A549 (cell line): Measurements from ENCODE around the gene C10orf62. TPM values are rescaled to one million over a fixed set of nuclear protein-coding genes. Genes with fewer than 3 reads are reported as not detected.
A peak's percentile ranks its signal among the peaks of the same experiment; 100 is the strongest.
"Not testable (repeated sequence)": the region's sequence is repeated elsewhere in the genome, so short reads cannot be mapped to it uniquely, and the experiment has no call there.

ENCODE experiments used
- ATAC-seq, 2 experiments: fragments of 200-7000 bp in 1 of 2; fragments of >200 bp in 1 of 2; cut with Nextera tagmentation in 1 of 2; cut with Tn5 transposase in 1 of 2; 3 replicates each; pipeline versions ENCODE4 v1.8.0 to v1.9.1; 2018 to 2020; ENCODE audit warnings: mild to moderate bottlenecking in 1 of 2, moderate library complexity in 1 of 2
- CTCF ChIA-PET: fragments of 300-600 bp; sonication (Branson Sonifier 250); formaldehyde crosslinking; extraction: SDS; loops from one replicate; lab custom pipeline; 2021; ENCODE audit warnings: antibody characterized with exemption, inconsistent platforms; lab: Yijun Ruan, JAX
- POLR2A ChIA-PET: fragments of 350-600 bp; formaldehyde crosslinking; extraction: SDS; loops from one replicate; lab custom pipeline; 2021; ENCODE audit warnings: antibody characterized with exemption, inconsistent platforms; lab: Yijun Ruan, JAX
- DNase-seq, 2 experiments: peaks; one replicate each; pipeline versions ENCODE4 v3.0.0 to v3.0.0-alpha.2; 2011 to 2016; ENCODE audit warnings: low read depth in 1 of 2, low spot score in 1 of 2
- FAIRE-seq: peaks from 2 replicates; lab custom pipeline; 2011; peaks lifted over from hg19 to GRCh38; lab: Jason Lieb, UNC
- H3K27ac ChIP-seq, 2 experiments: fragments of >200 bp; sonication (Bioruptor Twin); formaldehyde crosslinking; 3 replicates each; pipeline ENCODE4 v1.5.1; 2016 to 2017
- H3K4me1 ChIP-seq: fragments of >200 bp; sonication (Bioruptor Twin); formaldehyde crosslinking; 3 replicates; pipeline ENCODE4 v1.6.1; 2016
- H3K4me2 ChIP-seq: fragments of >200 bp; sonication (Bioruptor Twin); formaldehyde crosslinking; 3 replicates; pipeline ENCODE4 v1.6.1; 2016
- H3K4me3 ChIP-seq: fragments of >200 bp; sonication (Bioruptor Twin); formaldehyde crosslinking; 3 replicates; pipeline ENCODE4 v1.5.1; 2016
- H3K9me3 ChIP-seq: fragments of >200 bp; sonication (Bioruptor Twin); formaldehyde crosslinking; 3 replicates; pipeline ENCODE4 v1.6.1; 2016
- ELK1 ChIP-seq: fragments of 150-350 bp; IDR thresholded peaks from 2 replicates; pipeline ENCODE4 v1.6.1; 2014; ENCODE audit warnings: low read depth, mild to moderate bottlenecking, low read length
- MAZ ChIP-seq: fragments of 150-350 bp; IDR thresholded peaks from 2 replicates; pipeline ENCODE4 v1.6.1; 2014; ENCODE audit warnings: antibody characterized with exemption, low read depth, low read length, borderline replicate concordance
- POLR2A ChIP-seq: IDR thresholded peaks from 2 replicates; pipeline ENCODE4 v1.6.1; 2012; ENCODE audit warnings: mild to moderate bottlenecking, low read length
- RAD21 ChIP-seq, 2 experiments: fragments of >200 bp in 1 of 2; sonication (Bioruptor Twin) in 1 of 2; formaldehyde crosslinking in 1 of 2; IDR thresholded peaks in 1 of 2; conservative IDR thresholded peaks in 1 of 2; 2 replicates in 1 of 2; 3 replicates in 1 of 2; pipeline ENCODE4 v1.6.1; 2012 to 2018; ENCODE audit warnings: inconsistent platforms in 1 of 2
- SMC3 ChIP-seq: fragments of >200 bp; sonication (Bioruptor Twin); formaldehyde crosslinking; IDR thresholded peaks from 3 replicates; pipeline ENCODE4 v1.6.1; 2018; ENCODE audit warnings: inconsistent platforms
- WGBS: methylation state at CpG from one replicate; pipeline ENCODE4 v1.1.6; 2017; ENCODE audit errors: missing lambda C conversion rate; 5-methylcytosine and 5-hydroxymethylcytosine counted together
- polyA plus RNA-seq, 4 experiments: library from polyadenylated mRNA; depleted of rRNA in 3 of 4; stranded (reverse); fragments of >200 nt; fragmentation: RNase III in 1 of 4; extraction: RNeasy Plus Mini Kit Qiagen cat#74134 plus additional on column Dnase treatment in 1 of 4; gene quantifications; 2 replicates in 3 of 4; 3 replicates in 1 of 4; pipeline ENCODE4 v1.2.3, GENCODE V29; 2011 to 2017
- TF ChIP-seq, protein P1 (sequence below): fragments of >200 bp; sonication (Bioruptor Twin); formaldehyde crosslinking; IDR thresholded peaks from 3 replicates; pipeline ENCODE4 v1.5.1; 2016

C10orf62 gene
- polyA plus RNA-seq, 2 of the 4 experiments (the other 2 are of a cell fraction) = not detected

DNA sequence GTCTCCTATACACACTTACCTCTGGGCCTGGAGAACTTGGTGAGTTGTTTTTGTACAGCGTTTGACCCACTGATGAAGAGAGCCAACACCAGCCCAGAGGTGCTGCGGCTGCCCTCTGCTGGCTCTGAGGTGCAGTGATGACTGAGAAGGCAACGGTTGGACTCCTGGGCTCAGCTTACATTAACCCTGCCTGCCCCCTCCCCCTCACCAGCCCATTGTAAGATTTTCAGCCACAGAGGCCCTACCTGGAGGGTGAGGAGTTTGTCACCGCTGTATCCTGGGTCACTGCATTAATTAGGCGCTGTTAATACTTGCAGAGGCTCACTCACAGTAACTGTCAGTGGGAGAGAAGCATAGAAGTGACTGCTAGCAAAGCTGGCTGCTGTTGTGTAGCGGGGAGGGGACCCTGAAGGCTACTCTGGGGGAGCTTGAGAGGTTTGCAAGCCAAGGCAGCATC lies 35.9 kb upstream of the C10orf62 start:
- DNase-seq (peak; percentile 74 to 76), ATAC-seq (peak; percentile 98 to 100), FAIRE-seq (peak; percentile 23)
- 0 out of 3 replicates have a peak overlapping the region, but pooled peaks have one; percentile 16 for H3K4me2 ChIP-seq
- H3K4me3 ChIP-seq = no peak overlapping the region
- ChIA-PET POLR2A (interaction anchor here (1.0 to 1.4 kb wide), 3 partner anchors 54 to 87 kb away, joined by 3 to 5 read pairs (median 4); partner anchors contain the start of gene UBTD1), CTCF (interaction anchor here (0.5 to 12.4 kb wide), 50 partner anchors 8 to 493 kb away, joined by 3 to 218 read pairs (median 4); partner anchors contain the start of genes ANKRD2 and UBTD1)
- H3K4me1 ChIP-seq = peaks cover 8% of the 10 kb centered on the region
- H3K9me3 ChIP-seq = no peaks in the 10 kb centered on the region
- no peak for TF ChIP-seq ELK1
- TF ChIP-seq, protein P1, sequence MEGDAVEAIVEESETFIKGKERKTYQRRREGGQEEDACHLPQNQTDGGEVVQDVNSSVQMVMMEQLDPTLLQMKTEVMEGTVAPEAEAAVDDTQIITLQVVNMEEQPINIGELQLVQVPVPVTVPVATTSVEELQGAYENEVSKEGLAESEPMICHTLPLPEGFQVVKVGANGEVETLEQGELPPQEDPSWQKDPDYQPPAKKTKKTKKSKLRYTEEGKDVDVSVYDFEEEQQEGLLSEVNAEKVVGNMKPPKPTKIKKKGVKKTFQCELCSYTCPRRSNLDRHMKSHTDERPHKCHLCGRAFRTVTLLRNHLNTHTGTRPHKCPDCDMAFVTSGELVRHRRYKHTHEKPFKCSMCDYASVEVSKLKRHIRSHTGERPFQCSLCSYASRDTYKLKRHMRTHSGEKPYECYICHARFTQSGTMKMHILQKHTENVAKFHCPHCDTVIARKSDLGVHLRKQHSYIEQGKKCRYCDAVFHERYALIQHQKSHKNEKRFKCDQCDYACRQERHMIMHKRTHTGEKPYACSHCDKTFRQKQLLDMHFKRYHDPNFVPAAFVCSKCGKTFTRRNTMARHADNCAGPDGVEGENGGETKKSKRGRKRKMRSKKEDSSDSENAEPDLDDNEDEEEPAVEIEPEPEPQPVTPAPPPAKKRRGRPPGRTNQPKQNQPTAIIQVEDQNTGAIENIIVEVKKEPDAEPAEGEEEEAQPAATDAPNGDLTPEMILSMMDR = peak; percentile 86
- peak; percentile 95 for TF ChIP-seq SMC3
- TF ChIP-seq MAZ = no peak
- peak; percentile 89 to 91 for TF ChIP-seq RAD21 (conservative IDR thresholded peaks at IDR 0.05 in 1 of 2, IDR thresholded peaks at IDR 0.05 in 1 of 2)
- TF ChIP-seq POLR2A = no peak
- WGBS = 25% methylated on average over 5 of the region's 6 CpGs
- peak overlapping the region in 1 of 2 experiments; percentile 66; a peak in 3 of 6 replicates for H3K27ac ChIP-seq

DNA sequence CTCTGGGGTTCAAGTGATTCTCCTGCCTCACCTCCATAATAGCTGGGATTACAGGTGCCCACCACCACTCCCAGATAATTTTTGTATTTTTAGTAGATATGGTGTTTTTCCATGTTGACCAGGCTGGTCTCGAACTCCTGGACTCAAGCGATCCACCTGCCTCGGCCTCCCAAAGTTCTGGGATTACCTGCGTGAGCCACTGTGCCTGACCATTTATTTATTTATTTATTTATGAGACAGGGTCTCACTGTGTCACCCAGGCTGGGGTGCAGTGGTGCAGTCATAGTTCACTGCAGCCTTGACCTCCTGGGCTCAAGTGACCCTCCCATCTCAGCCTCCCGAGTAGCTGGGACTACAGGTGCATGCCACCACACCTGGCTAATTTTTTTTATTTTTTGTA lies 35.2 kb upstream of the C10orf62 start:
- not testable (repeated sequence) for ATAC-seq, DNase-seq, H3K4me2 ChIP-seq, H3K4me3 ChIP-seq, H3K27ac ChIP-seq, H3K9me3 ChIP-seq, H3K4me1 ChIP-seq, FAIRE-seq
- POLR2A ChIA-PET = interaction anchor here (1.1 kb wide), 1 partner anchor 55 kb away, joined by 5 read pairs; the partner anchor contains the start of gene UBTD1
- CTCF ChIA-PET = interaction anchor here (0.6 to 12.4 kb wide), 39 partner anchors 10 to 146 kb away, joined by 3 to 218 read pairs (median 4); partner anchors contain the start of genes ANKRD2 and UBTD1
- 93% methylated on average over 5 of the region's 5 CpGs for WGBS

DNA sequence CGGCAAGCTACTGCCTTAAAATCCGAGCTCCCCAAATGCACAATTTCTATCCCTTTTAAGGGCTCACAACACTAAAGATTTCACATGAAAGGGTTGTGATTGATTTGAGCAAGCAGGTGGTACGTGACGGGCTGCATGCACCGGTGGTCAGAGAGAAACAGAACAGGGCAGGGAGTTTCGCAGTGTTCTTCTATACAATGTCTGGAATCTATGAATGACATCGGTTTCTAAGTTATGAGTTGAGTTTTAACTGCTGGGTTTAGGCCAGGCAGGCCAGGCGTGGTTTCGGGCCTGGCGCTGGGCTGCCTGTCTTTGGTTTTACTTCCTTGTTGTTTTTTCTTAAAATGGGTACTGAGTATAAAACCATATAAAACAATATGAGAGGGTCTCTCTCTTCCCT lies 34.0 kb upstream of the C10orf62 start:
- H3K4me1 ChIP-seq, H3K27ac ChIP-seq, FAIRE-seq, POLR2A ChIA-PET, ATAC-seq, H3K4me2 ChIP-seq, H3K9me3 ChIP-seq, DNase-seq, H3K4me3 ChIP-seq: not testable (repeated sequence)
- CTCF ChIA-PET = interaction anchor here (1.0 to 12.4 kb wide), 7 partner anchors 10 to 94 kb away, joined by 3 to 218 read pairs (median 11); partner anchors contain the start of gene ANKRD2
- 73% methylated on average over 10 of the region's 10 CpGs for WGBS

DNA sequence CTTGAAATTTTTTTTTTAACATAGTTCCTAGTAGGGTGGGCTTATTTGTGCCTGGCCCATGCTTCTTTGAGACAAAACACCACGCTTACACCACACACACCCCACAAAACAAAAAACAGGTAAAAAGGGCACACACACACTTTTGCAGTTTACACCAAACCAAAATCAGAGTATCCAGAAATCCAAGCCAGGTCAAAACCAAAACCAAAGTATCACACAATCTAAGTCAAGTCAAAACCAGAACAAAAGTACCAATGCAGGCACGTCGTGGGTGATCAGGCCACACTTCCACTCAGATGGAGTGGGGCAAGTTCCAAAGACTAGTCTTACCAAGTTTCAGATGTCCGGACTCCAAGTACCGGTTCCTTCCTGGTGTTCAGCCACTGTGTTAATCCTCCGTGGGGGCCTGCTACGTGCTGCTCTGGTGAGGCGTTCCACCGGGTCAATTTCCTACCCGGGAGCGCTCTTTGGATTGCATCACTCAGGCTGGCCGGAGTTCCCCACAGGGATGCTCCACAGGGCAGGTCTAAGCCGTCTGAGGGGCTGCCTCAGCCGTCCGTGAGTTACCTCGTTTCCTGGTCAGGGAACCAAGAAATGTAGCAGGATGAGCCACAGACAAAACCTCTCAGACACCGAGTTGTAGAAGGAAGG lies 28.7 kb upstream of the C10orf62 start:
- H3K27ac ChIP-seq, H3K4me1 ChIP-seq, H3K4me2 ChIP-seq, DNase-seq, FAIRE-seq, POLR2A ChIA-PET, ATAC-seq, H3K9me3 ChIP-seq, H3K4me3 ChIP-seq: not testable (repeated sequence)
- 92% methylated on average over 17 of the region's 17 CpGs for WGBS
- CTCF ChIA-PET = interaction anchor here (1.6 to 12.4 kb wide), 2 partner anchors 11 to 27 kb away, joined by 3 to 131 read pairs; partner anchors contain the start of gene ANKRD2

DNA sequence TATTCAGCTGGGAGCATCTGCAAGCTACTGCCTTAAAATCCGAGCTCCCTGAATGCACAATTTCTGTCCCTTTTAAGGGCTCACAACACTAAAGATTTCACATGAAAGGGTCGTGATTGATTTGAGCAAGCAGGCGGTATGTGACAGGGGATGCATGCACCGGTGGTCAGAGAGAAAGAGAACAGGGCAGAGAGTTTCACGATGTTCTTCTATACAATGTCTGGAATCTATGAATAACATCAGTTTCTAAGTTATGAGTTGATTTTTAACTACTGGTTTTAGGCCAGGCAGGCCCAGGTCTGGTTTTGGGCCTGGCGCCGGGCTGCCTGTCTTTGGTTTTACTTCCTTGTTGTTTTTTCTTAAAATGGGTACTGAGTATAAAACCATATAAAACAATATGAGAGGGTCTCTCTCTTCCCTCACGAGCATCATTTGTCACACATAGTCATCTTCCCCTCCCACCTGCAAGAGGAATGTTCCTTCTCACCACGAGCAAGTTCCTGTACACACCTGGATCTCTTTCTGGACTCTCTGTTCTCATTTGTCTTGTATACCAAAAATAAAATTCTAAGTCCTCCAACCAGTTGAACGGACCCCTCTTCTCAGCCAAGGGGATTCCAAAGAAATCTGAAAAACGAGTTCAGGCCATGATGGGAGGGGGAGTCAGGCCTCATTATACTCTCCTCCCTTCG lies 28.0 kb upstream of the C10orf62 start:
- H3K9me3 ChIP-seq, H3K4me2 ChIP-seq, H3K27ac ChIP-seq, POLR2A ChIA-PET, H3K4me3 ChIP-seq, ATAC-seq, DNase-seq, H3K4me1 ChIP-seq, FAIRE-seq: not testable (repeated sequence)
- CTCF ChIA-PET = interaction anchor here (12.4 kb wide), 1 partner anchor 11 kb away, joined by 131 read pairs; the partner anchor contains the start of gene ANKRD2
- WGBS = 85% methylated on average over 12 of the region's 12 CpGs

GRCh38 chr10:97562329-97562728 lies 27.2 kb upstream of the C10orf62 start:
- H3K27ac ChIP-seq, FAIRE-seq, POLR2A ChIA-PET, H3K9me3 ChIP-seq, H3K4me1 ChIP-seq, H3K4me3 ChIP-seq, ATAC-seq, DNase-seq, H3K4me2 ChIP-seq: not testable (repeated sequence)
- WGBS = 90% methylated on average over 5 of the region's 5 CpGs
- CTCF ChIA-PET = interaction anchor here (12.4 kb wide), 1 partner anchor 10 kb away, joined by 131 read pairs; the partner anchor contains the start of gene ANKRD2
